Activated CD8-positive, alpha-beta memory T cell treated with anti-CD3 and anti-CD28 coated beads for 1 hour (primary cell): Measurements from ENCODE around the gene GLIPR1.
"Not testable (repeated sequence)": the region's sequence is repeated elsewhere in the genome, so short reads cannot be mapped to it uniquely, and the experiment has no call there.

Experiments used
- DNase-seq, 2 donors: peaks; one replicate each; pipeline ENCODE4 v3.0.0-alpha.2; 2020; ENCODE audit warnings: low read depth in 1 of 2; ENCODE audit errors: extremely low read depth in 1 of 2

The GLIPR1 gene

DNA sequence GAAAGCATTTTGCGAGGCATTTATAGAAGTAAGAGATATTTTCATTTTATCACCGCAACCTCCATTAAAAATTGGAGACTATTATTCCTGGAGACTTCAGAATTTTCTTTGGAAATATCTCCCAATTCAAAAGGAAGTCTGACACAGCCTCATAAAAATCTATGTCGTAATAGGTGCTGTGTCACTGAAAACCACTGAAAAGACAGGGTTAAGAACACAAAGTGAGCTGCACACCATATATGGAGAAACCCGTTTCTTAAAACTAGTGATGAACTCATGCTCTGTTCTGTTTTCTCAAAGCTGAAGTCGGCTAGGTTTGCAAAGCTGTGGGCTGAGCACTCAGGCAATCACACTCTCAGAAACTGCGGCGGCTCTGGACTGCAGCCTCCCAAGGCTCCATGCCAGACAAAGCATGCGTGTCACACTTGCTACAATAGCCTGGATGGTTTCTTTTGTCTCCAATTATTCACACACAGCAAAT lies at the start of gene GLIPR1:
GLIPR1 (plus strand) TSS at position 287 of the 481 bp plus-strand sequence; CDS start at position 413, 126 bp downstream.
- DNase-seq, result peak; percentile 42 to 51

- DNase-seq, result no peak
These were observed 47.6 kb upstream of the GLIPR1 start for GRCh38 chr12:75432924-75433323.

DNA sequence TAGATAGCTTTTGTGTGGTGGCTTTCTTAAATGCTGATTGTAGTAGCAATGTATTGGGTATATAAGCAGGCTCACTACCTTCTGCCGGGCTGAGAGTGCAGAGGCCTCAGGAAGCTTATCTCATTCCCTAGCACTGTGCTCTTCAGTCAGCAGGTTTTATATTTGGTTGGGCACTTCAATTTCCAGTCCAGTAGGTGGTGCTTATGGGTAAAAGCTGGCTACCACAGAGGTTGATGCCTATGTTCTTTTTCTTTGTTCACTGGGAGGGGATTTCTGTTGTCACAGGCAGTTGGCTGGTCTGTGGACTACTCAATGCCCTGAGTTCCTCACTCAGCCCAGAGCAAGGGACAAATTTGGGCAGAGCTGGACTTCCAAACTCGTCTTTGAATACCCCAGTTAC lies 43.0 kb upstream of the GLIPR1 start:
- no peak for DNase-seq

GRCh38 chr12:75438059-75438754 lies 42.3 kb upstream of the GLIPR1 start:
- DNase-seq, result no peak

DNA sequence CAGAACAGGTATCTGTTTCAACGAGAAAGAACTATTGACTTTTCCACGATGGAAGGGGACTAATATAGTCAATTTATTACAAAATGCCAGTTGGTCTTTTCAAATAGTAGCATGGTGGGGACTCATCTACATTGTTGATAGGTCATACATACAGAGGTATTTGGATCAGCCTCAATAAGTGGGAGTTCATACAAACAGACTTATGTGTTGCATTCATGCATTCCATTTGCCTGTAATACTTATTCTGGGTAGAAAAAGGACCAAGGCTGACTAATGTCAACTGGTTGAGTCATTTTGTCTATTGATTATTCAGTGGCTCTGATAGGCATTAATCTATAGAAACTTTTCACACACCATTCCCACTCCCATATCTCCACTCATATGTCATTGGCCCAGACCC lies 41.5 kb upstream of the GLIPR1 start:
- no peak for DNase-seq

DNA sequence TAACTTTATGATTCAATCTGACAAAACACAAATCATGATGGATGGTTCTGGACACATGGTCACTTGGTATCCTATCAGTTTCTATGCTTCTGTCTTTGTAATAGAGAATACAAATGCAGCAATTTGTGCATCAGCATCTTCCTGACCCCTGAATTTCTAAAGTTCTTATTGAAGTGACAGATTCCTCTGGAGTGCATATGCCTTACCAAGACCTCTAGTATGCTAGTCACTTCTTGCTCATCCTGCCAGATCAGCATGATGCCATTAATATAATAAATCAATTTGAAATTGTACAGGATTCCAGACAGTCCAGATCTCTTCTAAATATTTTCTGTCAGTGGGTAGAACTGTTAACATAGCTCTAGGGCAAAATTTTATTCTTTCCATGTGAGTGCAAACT lies 40.6 kb upstream of the GLIPR1 start:
- no peak for DNase-seq

- DNase-seq, result not testable (repeated sequence)
These were observed 38.7 kb upstream of the GLIPR1 start for GRCh38 chr12:75441687-75442449.

GRCh38 chr12:75442454-75442853 lies 38.1 kb upstream of the GLIPR1 start:
- DNase-seq, result not testable (repeated sequence)

DNA sequence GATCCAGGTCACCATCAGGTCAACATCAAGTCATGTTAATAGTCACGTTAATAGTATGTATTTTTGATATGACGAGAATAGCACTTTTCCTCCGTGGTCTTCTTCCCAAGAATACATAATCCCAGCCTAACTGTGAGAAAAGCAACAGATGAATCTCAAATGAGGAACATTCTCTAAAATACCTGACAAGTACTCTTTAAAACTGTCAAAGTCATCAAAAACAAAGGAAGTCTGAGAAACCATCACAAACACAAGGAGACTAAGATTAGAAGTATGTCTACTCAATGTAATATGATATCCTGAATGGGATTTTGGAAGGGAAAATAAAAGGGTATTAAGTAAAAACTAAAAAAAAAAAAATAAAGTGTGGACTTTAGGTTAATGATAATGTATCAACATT lies 36.8 kb upstream of the GLIPR1 start:
- DNase-seq, result no peak

DNA sequence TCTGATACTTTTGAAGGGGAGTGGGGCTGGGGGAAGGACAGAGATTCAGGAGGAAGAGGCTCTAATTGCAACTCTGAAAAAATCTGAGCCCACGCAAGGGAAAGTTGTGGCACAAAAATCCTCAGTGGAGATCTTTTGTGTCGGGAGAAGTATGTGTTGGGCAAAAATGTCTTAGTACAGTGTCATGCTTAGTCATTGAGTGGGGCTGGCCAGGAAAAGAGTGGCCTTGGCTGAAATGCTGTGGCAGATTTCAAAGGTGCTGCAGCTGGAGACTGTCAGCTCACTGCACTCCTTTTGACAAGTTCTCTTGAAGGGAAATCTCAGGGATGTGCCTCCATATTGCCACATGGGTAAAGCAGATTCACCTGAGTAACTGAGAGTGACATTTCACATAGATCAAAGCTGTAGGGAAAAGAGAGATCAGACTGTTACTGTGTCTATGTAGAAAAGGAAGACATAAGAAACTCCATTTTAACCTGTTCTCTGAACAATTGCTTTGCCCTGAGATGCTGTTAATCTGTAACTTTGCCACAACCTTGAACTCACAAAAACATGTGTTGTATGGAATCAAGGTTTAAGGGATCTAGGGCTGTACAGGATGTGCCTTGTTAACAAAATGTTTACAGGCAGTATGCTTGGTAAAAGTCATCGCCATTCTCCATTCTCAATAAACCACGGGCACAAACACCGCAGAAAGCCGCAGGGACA lies 36.0 kb upstream of the GLIPR1 start:
- no peak for DNase-seq

GRCh38 chr12:75445137-75445507 lies 35.4 kb upstream of the GLIPR1 start:
- not testable (repeated sequence) for DNase-seq

- DNase-seq, result no peak
These were observed 33.7 kb upstream of the GLIPR1 start for GRCh38 chr12:75446857-75447256.

- no peak for DNase-seq
These were observed 32.7 kb upstream of the GLIPR1 start for GRCh38 chr12:75447691-75448393.

DNA sequence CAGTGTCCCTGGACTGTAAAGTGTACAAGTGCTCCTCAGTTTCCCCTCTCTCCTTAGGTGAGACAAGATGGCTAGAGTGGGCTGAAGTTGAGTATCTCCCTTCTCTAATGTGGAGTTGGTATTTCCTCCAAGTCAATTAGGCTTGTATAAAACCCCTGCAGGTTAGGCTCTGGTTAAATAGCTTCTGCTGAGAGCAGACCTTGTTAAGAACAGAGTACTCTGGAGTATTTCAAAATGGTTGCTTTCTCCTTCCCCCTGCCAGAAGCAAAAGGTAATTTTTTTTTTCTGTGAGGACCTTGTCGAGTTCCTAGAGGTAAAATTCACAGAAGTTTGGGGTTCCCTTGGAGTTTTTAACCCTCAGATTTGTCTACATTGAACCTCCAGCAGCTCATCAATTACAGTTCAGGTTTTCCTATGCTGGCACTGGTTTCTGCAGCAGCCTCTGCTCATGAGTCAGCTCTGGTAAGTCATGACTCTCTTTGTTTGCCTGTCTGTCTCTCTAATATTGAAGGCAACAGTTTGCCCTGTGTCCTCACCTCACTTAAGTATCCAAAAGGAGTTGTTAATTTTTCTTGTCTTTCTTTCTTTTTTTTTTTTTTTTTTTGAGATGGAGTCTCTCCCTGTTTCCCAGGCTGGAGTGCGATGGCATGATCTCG lies 27.8 kb upstream of the GLIPR1 start:
- no peak for DNase-seq

GRCh38 chr12:75455839-75456238 lies 24.7 kb upstream of the GLIPR1 start:
- DNase-seq, result no peak

- DNase-seq, result no peak
These were observed 23.4 kb upstream of the GLIPR1 start for GRCh38 chr12:75457191-75457590.

DNA sequence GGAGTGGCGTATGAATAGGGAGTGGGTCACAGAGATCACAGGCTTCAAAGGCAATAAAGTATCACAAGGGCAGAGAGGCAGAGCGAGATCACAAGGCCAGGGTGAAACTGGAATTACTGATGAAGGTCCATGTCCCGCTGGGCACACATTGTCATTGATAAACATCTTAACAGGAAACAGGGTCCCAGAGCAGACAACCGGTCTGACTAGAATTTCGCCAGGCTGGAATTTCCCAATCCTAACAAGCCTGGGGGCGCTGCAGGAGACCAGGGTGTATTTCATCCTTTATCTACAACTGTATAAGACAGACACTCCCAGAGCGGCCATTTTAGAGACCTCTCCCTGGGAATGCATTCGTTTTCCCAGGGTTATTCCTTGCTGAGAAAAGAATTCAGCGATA lies 22.7 kb upstream of the GLIPR1 start:
- DNase-seq, result not testable (repeated sequence)

DNA sequence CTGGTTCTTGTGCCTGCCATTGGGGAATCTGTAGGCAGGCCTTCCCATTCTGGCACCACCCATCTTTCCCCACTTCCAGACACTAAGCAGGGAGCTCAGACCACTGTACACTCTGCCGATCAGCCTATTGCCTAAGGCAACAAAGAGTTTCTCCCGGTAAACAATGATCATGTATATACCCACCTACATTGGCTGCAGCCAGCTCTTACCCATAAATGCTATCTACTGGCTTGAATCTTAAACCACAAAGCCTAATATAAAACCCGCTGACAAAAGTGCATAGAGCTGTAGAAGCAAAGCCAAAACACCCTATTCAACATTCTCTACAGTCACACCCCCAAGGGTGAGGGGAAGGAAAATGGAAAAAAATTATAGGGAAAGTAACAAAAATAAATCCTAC lies 20.8 kb upstream of the GLIPR1 start:
- DNase-seq, result no peak

GRCh38 chr12:75460204-75460603 lies 20.4 kb upstream of the GLIPR1 start:
- no peak for DNase-seq
